H9 (cell line): Measurements from ENCODE around the gene LAIR1. TPM values are rescaled to one million over a fixed set of nuclear protein-coding genes. Genes with fewer than 3 reads are reported as not detected.

Experiments
- DNase-seq: peaks from one replicate; pipeline ENCODE4 v3.0.0-alpha.2; 2017
- H2AFZ ChIP-seq: one replicate; pipeline ENCODE4 v1.6.1; 2013; ENCODE audit warnings: mild to moderate bottlenecking, low read length, control low read depth, moderate library complexity
- H2AK5ac ChIP-seq: 2 replicates; pipeline ENCODE4 v1.6.1; 2013; ENCODE audit warnings: low read length, control low read depth, mixed read lengths; ENCODE audit not compliant: insufficient read length
- H2BK120ac ChIP-seq: one replicate; pipeline ENCODE4 v1.6.1; 2013; ENCODE audit warnings: low read depth, mild to moderate bottlenecking, low read length, control low read depth, inconsistent platforms; ENCODE audit not compliant: poor library complexity, severe bottlenecking
- H2BK12ac ChIP-seq: 2 replicates; pipeline ENCODE4 v1.6.1; 2013; ENCODE audit warnings: low read length, control low read depth, mixed read lengths, low read depth; ENCODE audit not compliant: insufficient read length
- H2BK15ac ChIP-seq: 2 replicates; pipeline ENCODE4 v1.6.1; 2013; ENCODE audit warnings: low read depth, low read length, control low read depth
- H2BK20ac ChIP-seq: one replicate; pipeline ENCODE4 v1.6.1; 2013; ENCODE audit warnings: low read depth, mild to moderate bottlenecking, low read length, control low read depth, inconsistent platforms; ENCODE audit not compliant: poor library complexity, severe bottlenecking
- H2BK5ac ChIP-seq: 2 replicates; pipeline ENCODE4 v1.6.1; 2013; ENCODE audit warnings: low read length, control low read depth, mixed read lengths; ENCODE audit not compliant: insufficient read length
- H3K14ac ChIP-seq: 2 replicates; pipeline ENCODE4 v1.6.1; 2013; ENCODE audit warnings: low read length, control low read depth; ENCODE audit not compliant: insufficient read depth
- H3K18ac ChIP-seq: 2 replicates; pipeline ENCODE4 v1.6.1; 2013; ENCODE audit warnings: low read depth, mild to moderate bottlenecking, mixed read lengths, low read length, control low read depth; ENCODE audit not compliant: insufficient read length
- H3K23ac ChIP-seq: 2 replicates; pipeline ENCODE4 v1.6.1; 2013; ENCODE audit warnings: low read length, control low read depth, mixed read lengths, low read depth; ENCODE audit not compliant: insufficient read length
- H3K23me2 ChIP-seq: 2 replicates; pipeline ENCODE4 v1.6.1; 2013; ENCODE audit warnings: low read depth, mild to moderate bottlenecking, mixed read lengths, low read length, control low read depth; ENCODE audit not compliant: insufficient read length, poor library complexity, severe bottlenecking
- H3K27ac ChIP-seq: 2 replicates; pipeline ENCODE4 v1.5.1; 2013; ENCODE audit warnings: low read length, control low read depth, mixed read lengths, low read depth; ENCODE audit not compliant: insufficient read length
- H3K27me3 ChIP-seq: 2 replicates; pipeline ENCODE4 v1.6.1; 2013; ENCODE audit warnings: low read length, control low read depth, inconsistent platforms; ENCODE audit not compliant: insufficient read depth
- H3K4ac ChIP-seq: 2 replicates; pipeline ENCODE4 v1.6.1; 2013; ENCODE audit warnings: low read depth, mild to moderate bottlenecking, control low read depth, inconsistent platforms, low read length, moderate library complexity
- H3K4me1 ChIP-seq: 2 replicates; pipeline ENCODE4 v1.6.1; 2013; ENCODE audit warnings: low read length, control low read depth, inconsistent platforms; ENCODE audit not compliant: insufficient read depth
- H3K4me2 ChIP-seq: 2 replicates; pipeline ENCODE4 v1.6.1; 2013; ENCODE audit warnings: low read length, control low read depth, mixed read lengths; ENCODE audit not compliant: insufficient read length, insufficient read depth
- H3K56ac ChIP-seq: 2 replicates; pipeline ENCODE4 v1.6.1; 2013; ENCODE audit warnings: low read depth, mild to moderate bottlenecking, mixed read lengths, low read length, control low read depth; ENCODE audit not compliant: insufficient read length
- H3K79me1 ChIP-seq: 2 replicates; pipeline ENCODE4 v1.6.1; 2013; ENCODE audit warnings: low read depth, mild to moderate bottlenecking, moderate library complexity, low read length, control low read depth, inconsistent platforms; ENCODE audit not compliant: insufficient read depth, poor library complexity, severe bottlenecking
- H3K79me2 ChIP-seq: 2 replicates; pipeline ENCODE4 v1.6.1; 2013; ENCODE audit warnings: low read length, control low read depth, inconsistent platforms; ENCODE audit not compliant: insufficient read depth
- H3K9ac ChIP-seq: 2 replicates; pipeline ENCODE4 v1.6.1; 2013; ENCODE audit warnings: low read length, control low read depth, mixed read lengths; ENCODE audit not compliant: insufficient read length; ENCODE audit errors: extremely low read depth
- H3K9me3 ChIP-seq: one replicate; pipeline ENCODE4 v1.6.1; 2013; ENCODE audit warnings: low read depth, low read length, inconsistent platforms; ENCODE audit not compliant: control insufficient read depth
- H3T11ph ChIP-seq: one replicate; pipeline ENCODE4 v1.6.1; 2013; ENCODE audit warnings: mild to moderate bottlenecking, low read length, control low read depth, inconsistent platforms
- H4K20me1 ChIP-seq: one replicate; pipeline ENCODE4 v1.6.1; 2013; ENCODE audit not compliant: control insufficient read depth, insufficient read length, insufficient read depth
- H4K5ac ChIP-seq: 2 replicates; pipeline ENCODE4 v1.6.1; 2013; ENCODE audit warnings: low read depth, mild to moderate bottlenecking, mixed read lengths, low read length, control low read depth; ENCODE audit not compliant: insufficient read length
- H4K8ac ChIP-seq: replicated peaks from 2 replicates; pipeline ENCODE4 v1.6.1; 2013; ENCODE audit warnings: low read length, control low read depth, mixed read lengths, low read depth; ENCODE audit not compliant: insufficient read length
- H4K91ac ChIP-seq: 2 replicates; pipeline ENCODE4 v1.6.1; 2013; ENCODE audit warnings: low read depth, mild to moderate bottlenecking, moderate library complexity, mixed read lengths, low read length, control low read depth; ENCODE audit not compliant: insufficient read length
- H3K27ac Mint-ChIP-seq, 3 experiments: 2 replicates in 2 of 3; 3 replicates in 1 of 3; pipeline ENCODE4 v1.8.0; 2020 to 2021; ENCODE audit warnings: mixed read lengths in 3 of 3, mild to moderate bottlenecking in 1 of 3, moderate library complexity in 1 of 3
- H3K27me3 Mint-ChIP-seq: 2 replicates; pipeline ENCODE4 v1.8.0; 2021; ENCODE audit warnings: low read depth, mild to moderate bottlenecking, moderate library complexity, mixed read lengths
- H3K36me3 Mint-ChIP-seq, 3 experiments: 2 replicates in 2 of 3; 3 replicates in 1 of 3; pipeline ENCODE4 v1.8.0; 2020 to 2021; ENCODE audit warnings: low read depth in 3 of 3, mixed read lengths in 3 of 3; ENCODE audit not compliant: insufficient read depth in 1 of 3
- H3K4me1 Mint-ChIP-seq, 2 experiments: 2 replicates each; pipeline ENCODE4 v1.8.0; 2020; ENCODE audit warnings: mixed read lengths in 2 of 2
- H3K4me3 Mint-ChIP-seq, 2 experiments: 2 replicates in 1 of 2; 3 replicates in 1 of 2; pipeline ENCODE4 v1.8.0; 2020 to 2021; ENCODE audit warnings: mild to moderate bottlenecking in 2 of 2, mixed read lengths in 2 of 2, moderate library complexity in 1 of 2
- H3K9me3 Mint-ChIP-seq, 2 experiments: 2 replicates in 1 of 2; 3 replicates in 1 of 2; pipeline ENCODE4 v1.8.0; 2020; ENCODE audit warnings: mild to moderate bottlenecking in 2 of 2, mixed read lengths in 2 of 2, moderate library complexity in 1 of 2
- WGBS: extraction: QIAGEN DNeasy Blood & Tissue Kit; methylation state at CpG from one replicate; pipeline ENCODE4 v1.1.7; 2013; ENCODE audit warnings: missing lambda C conversion rate, low lambda C conversion rate, mixed read lengths; ENCODE audit not compliant: insufficient read length; ENCODE audit errors: extremely low coverage; 5-methylcytosine and 5-hydroxymethylcytosine counted together
- total RNA-seq: library from RNA; stranded (reverse); gene quantifications from 2 replicates; pipeline ENCODE4 v1.2.1, GENCODE V29; 2021
- TF ChIP-seq, protein P1 (sequence below): fragments of 200-600 bp; sonication (generic); conservative IDR thresholded peaks from 3 replicates; pipeline ENCODE4 v1.8.0; 2021; ENCODE audit warnings: antibody characterized with exemption, mild to moderate bottlenecking

LAIR1 gene
- total RNA-seq, 1 experiment from 2014 or later: not detected

DNA sequence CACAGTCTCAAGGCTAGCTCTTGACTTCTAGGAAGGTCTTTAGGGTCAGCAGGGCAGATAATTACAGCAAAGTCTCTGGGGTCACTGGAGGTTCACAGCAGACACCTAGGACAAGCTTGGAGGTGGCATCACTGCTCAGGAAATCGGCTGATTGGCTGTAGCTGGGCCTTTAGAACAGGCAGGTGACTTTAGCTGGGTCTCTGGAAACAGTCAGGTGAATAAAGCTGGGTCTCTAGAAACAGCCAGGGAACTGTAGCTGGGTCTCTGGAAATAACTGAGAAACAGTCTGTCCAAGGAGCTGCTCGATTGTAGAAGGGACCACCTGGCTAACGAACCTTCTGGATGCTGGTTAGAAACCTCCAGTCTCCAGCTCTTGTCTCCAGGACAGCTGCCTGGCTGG lies 10.0 kb downstream of the LAIR1 start:
- Mint-ChIP-seq H3K4me1 (peaks cover 0 to 6% of the 10 kb centered on the region in 2 experiments; a peak in 1 of 4 replicates), H3K9me3 (peaks cover 0 to 35% of the 10 kb centered on the region in 2 experiments; a peak in 2 of 5 replicates), H3K27me3 (peaks cover 24% of the 10 kb centered on the region), H3K36me3 (no peaks in the 10 kb centered on the region), H3K4me3 (no peak overlapping the region), H3K27ac (no peak overlapping the region)
- no peak overlapping the region for H3K4ac ChIP-seq
- no peak overlapping the region for H2AK5ac ChIP-seq
- TF ChIP-seq, protein P1, sequence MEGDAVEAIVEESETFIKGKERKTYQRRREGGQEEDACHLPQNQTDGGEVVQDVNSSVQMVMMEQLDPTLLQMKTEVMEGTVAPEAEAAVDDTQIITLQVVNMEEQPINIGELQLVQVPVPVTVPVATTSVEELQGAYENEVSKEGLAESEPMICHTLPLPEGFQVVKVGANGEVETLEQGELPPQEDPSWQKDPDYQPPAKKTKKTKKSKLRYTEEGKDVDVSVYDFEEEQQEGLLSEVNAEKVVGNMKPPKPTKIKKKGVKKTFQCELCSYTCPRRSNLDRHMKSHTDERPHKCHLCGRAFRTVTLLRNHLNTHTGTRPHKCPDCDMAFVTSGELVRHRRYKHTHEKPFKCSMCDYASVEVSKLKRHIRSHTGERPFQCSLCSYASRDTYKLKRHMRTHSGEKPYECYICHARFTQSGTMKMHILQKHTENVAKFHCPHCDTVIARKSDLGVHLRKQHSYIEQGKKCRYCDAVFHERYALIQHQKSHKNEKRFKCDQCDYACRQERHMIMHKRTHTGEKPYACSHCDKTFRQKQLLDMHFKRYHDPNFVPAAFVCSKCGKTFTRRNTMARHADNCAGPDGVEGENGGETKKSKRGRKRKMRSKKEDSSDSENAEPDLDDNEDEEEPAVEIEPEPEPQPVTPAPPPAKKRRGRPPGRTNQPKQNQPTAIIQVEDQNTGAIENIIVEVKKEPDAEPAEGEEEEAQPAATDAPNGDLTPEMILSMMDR: no peak
- no peaks in the 10 kb centered on the region for H3K27me3 ChIP-seq
- no peak overlapping the region for H2BK5ac ChIP-seq
- no peak overlapping the region for H3T11ph ChIP-seq
- no peak overlapping the region for H3K14ac ChIP-seq
- no peak overlapping the region for H3K4me2 ChIP-seq
- no CpG with 5 or more reads among the region's 3 CpGs for WGBS
- no peaks in the 10 kb centered on the region for H3K9me3 ChIP-seq
- DNase-seq: no peak
- H3K27ac ChIP-seq: no peak overlapping the region
- H2BK12ac ChIP-seq: no peak overlapping the region
- H2AFZ ChIP-seq: no peak overlapping the region
- H3K79me2 ChIP-seq: no peaks in the 10 kb centered on the region
- H3K4me1 ChIP-seq: no peaks in the 10 kb centered on the region
- H3K79me1 ChIP-seq: no peaks in the 10 kb centered on the region
- no peak overlapping the region for H3K23ac ChIP-seq
- H2BK120ac ChIP-seq: no peak overlapping the region
- no peak overlapping the region for H3K9ac ChIP-seq
- no peaks in the 10 kb centered on the region for H3K23me2 ChIP-seq
- no peak overlapping the region for H4K91ac ChIP-seq
- no peak overlapping the region for H2BK20ac ChIP-seq
- no peak overlapping the region for H4K5ac ChIP-seq
- no peak overlapping the region for H3K18ac ChIP-seq
- H4K8ac ChIP-seq: no peak overlapping the region
- no peak overlapping the region for H3K56ac ChIP-seq
- no peaks in the 10 kb centered on the region for H4K20me1 ChIP-seq
- no peak overlapping the region; the same call in 1 of the 2 replicates for H2BK15ac ChIP-seq
